Measurements from ENCODE around the gene PDE8A.
A peak's percentile ranks its signal among the peaks of the same experiment; 100 is the strongest.

PDE8A gene

DNA sequence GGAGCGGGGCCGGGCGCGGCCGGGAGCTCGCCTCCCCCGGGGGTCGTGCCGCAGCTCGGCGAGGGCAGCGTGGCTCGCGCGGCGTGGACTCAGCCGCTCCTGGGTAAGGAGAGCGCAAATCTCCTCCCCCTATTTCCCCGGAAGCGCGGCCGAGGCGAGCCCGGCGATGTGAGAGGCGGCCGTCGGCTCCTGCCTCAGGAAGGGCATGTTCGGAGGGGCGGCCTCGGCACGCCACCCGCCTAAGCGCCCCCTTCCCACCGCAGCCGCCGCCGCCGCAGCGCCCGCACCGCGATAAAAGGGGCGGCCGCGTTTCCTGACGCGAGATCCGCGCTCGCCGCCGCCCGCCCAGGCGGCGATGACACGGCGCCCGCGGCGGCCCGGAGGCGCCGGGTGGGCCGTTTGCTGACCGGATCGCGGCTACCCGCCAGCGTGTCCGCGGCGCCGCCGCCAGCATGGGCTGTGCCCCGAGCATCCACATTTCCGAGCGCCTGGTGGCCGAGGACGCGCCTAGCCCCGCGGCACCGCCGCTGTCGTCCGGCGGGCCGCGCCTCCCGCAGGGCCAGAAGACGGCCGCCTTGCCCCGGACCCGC, at the start of gene PDE8A:
PDE8A (plus strand) TSS at position 146 of the 590 bp plus-strand sequence; CDS start at position 453, 307 bp downstream.
- peak; percentile 62 for DNase-seq

- DNase-seq = no peak
These were observed 46.5 kb upstream of the PDE8A start for GRCh38 chr15:84934942-84935729.

DNA sequence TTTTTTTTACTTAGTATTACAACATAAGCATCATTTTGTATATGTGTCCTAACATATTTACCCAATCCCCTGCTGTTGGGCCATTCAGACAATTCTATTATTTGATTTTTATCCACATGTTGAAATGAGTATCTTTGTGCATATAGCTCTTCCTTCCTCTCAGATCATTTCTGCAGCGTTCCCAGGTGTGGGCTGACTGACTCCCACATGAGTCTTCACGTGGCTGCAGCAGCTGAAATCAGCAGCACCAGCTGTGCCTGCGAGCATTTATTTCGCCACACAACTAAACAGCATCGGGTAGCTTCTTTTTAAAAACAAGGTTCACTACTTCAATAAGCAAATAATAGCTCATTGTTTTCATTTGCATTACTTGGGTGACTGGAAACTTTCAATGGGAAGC, 44.5 kb upstream of the PDE8A start:
- no peak for DNase-seq

- DNase-seq = no peak
These were observed 42.9 kb upstream of the PDE8A start for GRCh38 chr15:84938726-84939125.

DNA sequence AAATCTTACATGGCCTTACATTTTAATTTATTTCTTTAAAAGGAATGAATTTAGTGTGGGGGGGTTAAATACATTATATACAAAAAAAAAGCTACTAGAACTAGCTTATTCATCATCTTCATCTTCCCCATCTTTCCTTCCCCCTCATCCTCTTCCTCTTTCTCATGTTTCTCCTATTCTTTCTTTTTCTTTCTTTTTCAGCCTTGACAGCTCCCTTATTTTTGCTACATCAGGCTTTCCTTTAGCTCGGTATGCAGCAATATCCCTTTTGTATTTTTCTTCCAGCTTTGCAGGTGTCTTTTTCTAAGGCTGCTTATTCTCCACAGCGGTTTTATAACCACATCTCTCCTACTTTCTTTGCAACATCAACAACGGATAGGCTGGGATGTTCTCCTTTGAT, 41.3 kb upstream of the PDE8A start:
- no peak for DNase-seq

DNA sequence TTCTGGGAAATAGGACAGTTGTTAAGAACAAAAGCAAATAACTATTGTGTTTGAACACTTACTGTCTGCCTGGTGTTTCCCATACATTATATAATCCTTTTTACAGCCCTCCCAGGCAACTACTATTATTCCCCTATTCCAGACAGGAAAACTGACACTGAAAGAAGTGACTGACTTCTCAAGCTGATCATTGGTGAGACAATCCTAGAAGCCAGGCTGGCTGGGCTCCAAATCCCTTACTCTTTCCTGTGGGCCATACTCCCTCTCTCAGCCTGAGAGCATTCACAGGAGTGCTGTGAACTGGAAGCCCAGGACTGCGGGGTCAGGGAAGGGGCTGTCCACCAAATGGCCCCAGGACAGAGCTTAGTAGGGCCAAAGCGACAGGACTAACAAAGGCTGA, 39.2 kb upstream of the PDE8A start:
- DNase-seq = no peak

DNA sequence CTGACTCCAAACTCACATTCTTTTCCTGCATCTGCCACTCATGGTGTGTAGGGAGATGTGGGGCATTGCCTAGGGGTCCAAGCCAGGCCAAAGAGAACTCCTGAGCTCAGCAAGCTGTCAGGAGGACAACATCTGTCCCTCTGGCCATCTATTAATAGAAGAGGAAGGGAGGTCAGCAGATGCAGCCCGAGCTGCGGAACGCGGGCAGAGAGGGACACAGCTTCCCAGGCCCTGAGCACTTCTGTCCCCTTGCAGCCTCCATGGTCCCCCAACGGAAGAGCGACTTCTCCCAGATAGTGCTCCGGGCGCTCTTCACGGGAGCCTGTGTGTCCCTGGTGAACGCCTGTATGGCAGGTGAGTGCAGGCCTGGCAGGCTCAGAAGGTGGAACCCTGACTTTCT, 37.3 kb upstream of the PDE8A start:
- DNase-seq = no peak

DNA sequence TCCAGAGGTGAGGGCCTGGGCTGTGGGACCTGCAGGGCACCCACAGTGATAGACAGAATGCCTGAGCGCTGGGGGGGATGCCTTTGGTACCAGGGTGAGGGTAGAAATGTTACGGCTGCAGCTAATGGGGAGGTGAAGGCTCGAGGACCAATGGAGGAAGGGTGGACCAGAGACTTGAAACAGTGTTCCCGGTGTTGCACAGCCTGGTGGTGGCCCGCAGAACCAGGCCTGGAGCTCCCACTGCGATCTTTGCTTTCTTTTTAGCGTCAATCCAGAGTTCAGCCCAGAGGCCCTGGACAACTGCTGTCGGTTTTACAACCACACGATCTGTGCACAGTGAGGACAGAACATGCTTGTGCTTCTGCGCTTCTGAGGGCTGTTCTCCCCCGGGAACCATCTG, 36.8 kb upstream of the PDE8A start:
- DNase-seq = no peak

DNA sequence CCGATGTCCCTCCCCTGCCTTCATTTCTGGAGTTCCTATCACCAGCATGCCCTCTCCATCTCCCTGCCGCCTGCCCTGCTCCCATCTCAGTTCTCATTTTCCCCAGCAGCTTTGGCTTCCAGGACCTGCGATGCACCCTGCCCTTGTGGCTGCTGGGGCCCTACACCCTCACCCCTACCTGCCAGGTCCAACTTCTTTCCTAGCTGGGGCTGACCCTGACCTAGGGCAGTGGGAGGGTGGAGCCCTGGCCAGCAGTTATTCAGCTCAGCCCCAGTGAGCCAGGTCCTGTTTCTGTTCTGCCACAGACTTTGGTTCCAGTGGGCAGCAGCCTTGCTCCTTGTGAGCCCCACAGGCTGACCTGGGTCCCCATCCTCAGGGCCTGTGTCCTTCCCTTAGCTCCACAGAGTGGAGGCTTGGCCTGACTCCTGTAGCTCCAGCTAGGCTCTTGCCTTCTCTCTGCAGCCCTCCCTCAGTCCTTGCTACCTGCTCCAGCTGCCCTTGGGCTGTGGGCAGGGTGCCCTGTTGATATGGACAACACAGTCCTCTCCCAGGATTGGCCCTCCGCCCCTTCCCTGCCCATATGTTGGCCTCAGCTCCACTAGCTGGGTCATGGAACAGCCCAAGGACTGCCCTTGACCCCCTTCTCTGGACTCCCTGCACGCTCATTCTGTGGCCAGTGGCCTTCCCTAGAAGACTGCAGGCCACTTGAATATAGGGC, 34.7 kb upstream of the PDE8A start:
- DNase-seq = no peak

- no peak for DNase-seq
These were observed 33.5 kb upstream of the PDE8A start for GRCh38 chr15:84947947-84948830.

DNA sequence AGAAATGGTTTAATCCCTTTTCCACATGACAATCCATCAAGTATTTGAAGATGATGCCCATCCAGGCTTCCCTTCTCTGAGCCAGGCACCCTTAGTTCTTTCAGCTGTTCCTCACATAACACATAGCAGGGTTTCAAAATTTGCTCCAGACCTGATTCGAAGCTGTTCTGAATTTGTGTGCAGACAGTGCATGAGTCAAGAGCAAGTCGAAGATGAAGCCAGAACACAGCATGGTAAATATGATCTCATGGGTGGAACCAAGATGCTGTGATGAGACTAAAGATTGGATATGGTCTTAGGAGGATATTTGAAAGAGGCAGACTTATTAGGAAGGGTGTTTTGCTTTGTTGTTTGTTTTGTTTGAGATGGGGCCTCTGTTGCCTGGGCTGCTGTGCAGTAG, 32.6 kb upstream of the PDE8A start:
- no peak for DNase-seq

- DNase-seq = no peak
These were observed 31.6 kb upstream of the PDE8A start for GRCh38 chr15:84949845-84950569.

DNA sequence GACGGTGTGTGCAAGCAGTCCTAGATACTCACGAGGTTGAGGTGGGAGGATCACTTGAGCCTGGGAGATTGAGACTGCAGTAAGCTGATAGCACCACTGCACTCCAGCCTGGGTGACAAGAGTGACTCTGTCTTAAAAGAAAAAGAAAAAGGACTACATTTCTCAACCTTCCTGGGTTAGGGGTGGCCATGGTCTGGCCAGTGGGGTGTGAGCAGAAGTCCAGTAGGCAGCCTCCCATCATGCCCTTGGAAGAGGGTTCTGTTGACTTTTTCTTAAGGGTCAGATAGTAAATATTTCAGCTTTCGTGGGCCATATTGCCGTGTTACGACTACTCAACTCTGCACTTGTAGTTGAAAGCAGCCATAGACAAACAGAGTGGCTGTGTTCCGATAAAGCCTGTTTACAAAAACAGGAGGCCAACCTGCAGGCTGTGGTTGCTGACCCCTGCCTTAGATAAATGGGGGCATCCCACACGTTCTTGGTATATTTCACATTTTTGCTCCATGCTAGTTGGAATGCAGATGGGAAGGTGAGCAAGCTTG, 31.0 kb upstream of the PDE8A start:
- DNase-seq = no peak

- DNase-seq = no peak
These were observed 29.9 kb upstream of the PDE8A start for GRCh38 chr15:84951736-84952135.

GRCh38 chr15:84953136-84953535, 28.5 kb upstream of the PDE8A start:
- DNase-seq = no peak

DNA sequence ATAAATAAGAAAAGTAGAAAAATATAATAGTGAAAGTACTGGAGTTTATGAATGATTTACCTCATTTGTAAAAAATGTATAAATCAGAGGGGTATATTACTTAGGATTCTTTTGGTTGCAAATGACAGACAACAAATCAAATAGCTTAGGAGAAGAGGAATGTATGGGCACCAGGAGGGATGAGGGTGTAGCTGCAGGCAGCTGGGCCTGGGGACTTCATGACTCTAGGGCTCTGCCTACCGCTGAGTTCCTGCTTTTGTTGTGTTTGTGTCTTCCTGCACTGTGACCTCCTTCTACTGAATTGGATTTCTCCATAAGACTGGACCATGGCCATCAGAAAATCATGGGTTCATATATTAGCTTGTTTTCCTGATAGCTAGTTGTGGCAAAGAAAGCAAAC, 27.9 kb upstream of the PDE8A start:
- DNase-seq = no peak

DNA sequence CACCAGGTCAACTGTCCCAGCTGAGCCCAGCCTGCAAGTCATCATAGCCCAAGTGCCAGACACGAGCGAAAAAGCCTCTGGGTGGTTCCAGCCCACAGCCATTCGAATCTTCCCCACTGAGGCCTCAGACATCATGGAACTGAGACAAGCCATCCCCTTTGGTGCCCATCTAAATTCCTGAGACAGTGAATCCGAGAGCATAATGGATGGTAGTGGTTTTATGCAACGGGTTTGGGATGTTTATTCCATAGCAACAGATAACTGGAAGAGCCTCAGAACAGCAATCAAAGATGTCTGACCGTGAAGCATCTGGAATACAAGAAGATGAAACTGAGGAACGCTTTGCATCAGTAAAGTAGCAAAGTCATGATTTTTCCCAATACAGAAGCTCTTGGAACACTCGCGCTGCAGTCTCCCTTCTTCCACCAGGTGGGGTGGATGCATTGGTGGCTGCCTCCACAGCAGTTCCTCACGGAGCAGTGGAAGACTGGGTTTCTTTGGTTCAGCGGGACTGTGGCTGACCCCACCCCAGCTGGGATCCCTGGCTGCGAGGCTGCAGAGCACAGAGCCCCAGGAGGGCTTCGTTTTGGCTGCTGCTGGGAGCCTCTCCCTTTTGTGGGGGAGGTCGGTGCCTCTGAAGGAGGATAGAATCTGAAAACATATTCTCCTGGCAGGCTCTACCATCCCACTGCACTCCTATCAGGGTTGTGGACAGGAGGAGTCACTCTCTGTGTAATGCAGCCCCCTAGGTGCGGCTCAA, 26.4 kb upstream of the PDE8A start:
- DNase-seq = peak; percentile 64

- DNase-seq = no peak
These were observed 25.5 kb upstream of the PDE8A start for GRCh38 chr15:84956199-84956598.

GRCh38 chr15:84960391-84961113, 21.1 kb upstream of the PDE8A start:
- no peak for DNase-seq

- DNase-seq = no peak
These were observed 20.6 kb upstream of the PDE8A start for GRCh38 chr15:84961114-84961452.

GRCh38 chr15:84961707-84962106, 19.9 kb upstream of the PDE8A start:
- DNase-seq = no peak
